Thyroid gland (tissue), 4 donors: ENCODE measurements around the gene SWSAP1.

Experiments
- CTCF ChIP-seq, 6 experiments: fragments of 200-600 bp in 3 of 6; fragments of 450-650 bp in 3 of 6; sonication (generic) in 3 of 6; IDR thresholded peaks; one replicate each; pipeline ENCODE4 v1.5.1; 2016 to 2019; ENCODE audit warnings: antibody characterized with exemption in 6 of 6, mild to moderate bottlenecking in 2 of 6, inconsistent platforms in 1 of 6, moderate library complexity in 1 of 6
- POLR2A ChIP-seq, 2 donors: fragments of 450-650 bp; IDR thresholded peaks; one replicate each; pipeline ENCODE4 v1.6.1; 2017; ENCODE audit warnings: antibody characterized with exemption in 2 of 2, mild to moderate bottlenecking in 2 of 2, moderate library complexity in 1 of 2

GRCh38 chr19:11347546-11348039 is 26.9 kb upstream of the SWSAP1 start:
- TF ChIP-seq POLR2A (IDR thresholded peaks at IDR 0.05) (no peak), CTCF (IDR thresholded peaks at IDR 0.05) (no peak)
